Raji (cell line): Measurements from ENCODE around the gene SEC16A.

Experiments used
- POLR2A ChIP-seq: IDR thresholded peaks from 2 replicates; pipeline ENCODE4 v1.6.1; 2011; ENCODE audit warnings: low read depth, low read length, control low read depth; ENCODE audit not compliant: insufficient read depth

The SEC16A gene

DNA sequence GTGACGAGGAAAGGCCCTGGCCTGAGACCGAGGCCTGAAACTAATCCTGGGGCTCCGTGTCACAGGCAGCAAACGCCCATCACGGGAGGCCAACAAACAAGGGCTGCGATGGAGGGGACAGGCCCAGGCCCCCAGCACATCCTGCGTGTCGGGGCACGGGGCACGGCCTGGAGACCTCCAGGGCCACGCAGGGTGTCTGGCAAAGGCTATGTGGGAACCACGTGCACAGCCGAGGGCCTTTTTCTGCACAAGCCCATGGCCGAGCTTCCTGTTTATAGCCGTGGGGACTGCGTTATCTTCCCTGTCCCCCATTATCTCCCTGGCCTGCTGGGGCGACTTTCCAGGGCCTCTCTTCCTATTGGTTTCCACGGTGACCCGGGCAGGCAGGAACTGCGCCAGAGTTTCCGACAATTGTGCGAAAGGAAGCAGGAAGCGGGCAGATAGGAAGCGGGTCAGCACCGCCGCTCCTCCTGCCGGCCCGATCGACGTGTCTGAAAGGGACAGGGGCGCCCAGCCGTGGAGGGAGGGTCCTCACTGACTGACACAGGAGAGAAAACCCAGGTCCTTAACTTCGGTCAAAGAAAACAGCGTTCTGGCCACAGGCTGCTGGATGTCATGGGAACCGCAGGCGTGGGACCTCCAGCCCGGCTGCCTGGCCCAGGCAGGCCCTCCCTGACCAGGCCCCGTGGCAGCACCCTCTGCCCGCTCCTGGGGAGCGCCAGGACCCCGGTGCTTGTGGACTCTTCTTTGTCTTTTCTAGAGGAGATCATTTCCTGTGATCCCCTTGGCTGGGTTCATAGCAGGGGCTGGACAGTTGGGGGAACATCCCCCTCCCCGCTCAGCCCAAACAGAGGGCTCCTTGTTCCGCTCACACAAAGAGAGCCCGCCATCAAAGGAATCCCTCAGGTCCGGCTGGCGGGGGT, 29.1 kb upstream of the SEC16A start:
- no peak for TF ChIP-seq POLR2A

DNA sequence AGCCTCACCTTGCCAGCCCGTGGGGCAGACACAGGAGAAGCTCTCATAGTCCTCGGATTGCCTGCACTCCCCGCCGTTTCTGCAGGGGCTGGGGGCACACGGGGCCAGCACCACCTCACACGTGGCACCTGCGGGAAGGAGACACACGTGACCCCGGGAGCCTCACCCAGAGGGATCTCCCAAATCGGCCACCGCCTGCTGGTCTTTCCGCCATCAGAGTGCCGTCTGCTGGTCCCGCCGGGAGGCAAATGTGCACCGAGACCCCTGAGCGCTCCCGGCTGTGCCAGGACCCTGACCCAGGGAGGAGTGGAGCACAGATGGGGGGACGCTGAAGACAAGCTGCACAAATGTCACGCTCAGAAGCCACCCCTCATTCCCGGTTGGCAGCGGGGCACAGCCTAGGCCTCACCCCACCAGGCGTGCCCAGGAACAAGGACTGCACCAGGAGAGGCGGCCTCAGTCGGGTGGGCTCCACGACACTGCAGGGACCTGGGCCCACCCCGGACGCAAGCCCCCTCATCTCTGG, 28.4 kb upstream of the SEC16A start:
- no peak for TF ChIP-seq POLR2A

DNA sequence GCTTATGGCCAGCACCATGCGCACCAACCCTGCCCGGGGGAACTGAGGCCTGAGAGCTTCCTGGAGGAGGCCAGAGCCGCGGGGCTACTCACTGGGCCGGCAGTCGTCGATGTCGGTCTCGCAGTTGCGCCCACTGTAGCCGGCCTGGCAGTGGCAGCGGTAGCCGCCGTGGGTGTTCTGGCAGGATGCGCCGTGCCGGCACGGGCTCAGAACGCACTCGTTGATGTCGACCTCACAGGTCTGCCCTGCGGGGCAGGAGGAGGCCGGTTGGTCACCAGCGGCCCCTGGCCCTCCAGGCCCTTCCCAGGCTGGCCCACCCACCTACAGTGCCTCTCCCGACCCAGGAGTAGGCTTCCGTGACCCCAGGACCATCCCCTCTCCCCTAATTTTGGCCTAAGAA, 27.7 kb upstream of the SEC16A start:
- no peak for TF ChIP-seq POLR2A

DNA sequence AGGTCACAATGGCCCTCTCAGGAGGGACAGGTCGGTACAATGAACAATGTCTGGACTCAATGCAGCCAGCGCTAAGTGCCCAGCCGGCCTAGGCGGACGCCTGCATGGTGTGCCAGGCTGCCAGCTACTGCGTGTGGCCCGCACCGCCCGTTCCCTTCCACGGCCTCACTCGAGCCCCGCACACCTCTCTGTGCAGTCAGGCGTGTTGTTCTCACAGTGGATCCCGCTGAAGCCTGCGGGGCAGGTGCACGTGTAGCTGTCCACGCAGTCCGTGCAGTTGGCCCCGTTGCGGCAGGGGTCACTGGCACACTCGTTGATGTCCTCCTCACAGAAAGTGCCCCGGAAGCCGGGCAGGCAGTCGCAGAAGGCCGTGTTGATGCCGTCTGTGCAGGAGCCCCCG, 26.7 kb upstream of the SEC16A start:
- TF ChIP-seq POLR2A, result no peak

DNA sequence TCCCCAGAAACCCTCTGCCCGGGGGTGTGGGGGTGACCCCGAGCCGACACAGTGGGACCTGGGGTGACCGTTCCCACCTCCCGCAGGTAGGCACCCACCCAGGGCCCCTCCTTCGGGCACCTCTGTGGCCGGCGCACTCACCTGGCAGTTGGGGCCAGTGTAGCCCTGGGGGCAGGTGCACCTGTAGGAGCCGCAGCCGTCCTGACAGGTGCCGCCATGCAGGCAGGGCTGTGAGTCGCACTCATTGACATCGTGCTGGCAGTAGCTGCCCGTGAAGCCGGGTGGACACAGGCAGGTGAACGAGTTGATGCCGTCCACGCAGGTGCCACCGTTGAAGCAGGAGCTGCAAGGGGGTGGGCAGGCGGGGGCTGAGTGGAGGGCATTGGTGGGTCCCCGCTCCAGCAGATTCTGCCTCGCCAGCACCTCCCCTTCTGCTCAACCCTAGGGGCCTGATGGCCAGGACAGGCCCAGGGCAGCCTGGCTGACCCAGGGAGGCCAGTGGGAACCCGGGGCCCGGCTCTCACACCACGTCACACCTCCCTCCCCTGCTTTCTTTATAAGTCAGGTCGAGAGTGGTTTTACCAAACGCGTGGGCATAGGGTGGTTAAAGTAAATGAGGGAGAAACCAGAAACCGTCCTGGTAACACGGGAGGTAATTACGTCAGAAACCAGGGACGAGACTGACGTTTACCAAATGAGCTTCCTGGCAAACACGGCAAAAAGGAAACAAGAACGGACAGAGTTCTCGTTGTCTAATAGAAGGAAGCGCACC, 26.1 kb upstream of the SEC16A start:
- TF ChIP-seq POLR2A, result no peak

DNA sequence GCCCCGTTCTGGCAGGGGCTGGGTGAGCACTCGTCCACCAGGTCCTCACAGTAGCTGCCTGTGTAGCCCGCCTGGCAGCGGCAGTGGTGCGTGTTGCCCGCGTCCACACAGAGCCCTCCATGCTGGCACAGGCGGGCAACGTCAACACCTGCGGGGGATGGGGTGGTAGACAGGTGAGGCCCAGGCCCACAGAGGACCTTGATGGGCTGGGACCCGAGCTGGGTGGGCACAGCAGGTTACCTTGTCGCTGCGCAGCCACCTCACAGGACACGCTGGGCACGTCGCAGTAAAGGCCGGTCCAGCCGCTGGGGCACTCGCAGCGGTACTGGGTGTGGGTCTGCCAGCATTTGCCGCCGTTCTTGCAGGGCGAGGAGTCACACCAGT, 25.1 kb upstream of the SEC16A start:
- TF ChIP-seq POLR2A, result no peak

DNA sequence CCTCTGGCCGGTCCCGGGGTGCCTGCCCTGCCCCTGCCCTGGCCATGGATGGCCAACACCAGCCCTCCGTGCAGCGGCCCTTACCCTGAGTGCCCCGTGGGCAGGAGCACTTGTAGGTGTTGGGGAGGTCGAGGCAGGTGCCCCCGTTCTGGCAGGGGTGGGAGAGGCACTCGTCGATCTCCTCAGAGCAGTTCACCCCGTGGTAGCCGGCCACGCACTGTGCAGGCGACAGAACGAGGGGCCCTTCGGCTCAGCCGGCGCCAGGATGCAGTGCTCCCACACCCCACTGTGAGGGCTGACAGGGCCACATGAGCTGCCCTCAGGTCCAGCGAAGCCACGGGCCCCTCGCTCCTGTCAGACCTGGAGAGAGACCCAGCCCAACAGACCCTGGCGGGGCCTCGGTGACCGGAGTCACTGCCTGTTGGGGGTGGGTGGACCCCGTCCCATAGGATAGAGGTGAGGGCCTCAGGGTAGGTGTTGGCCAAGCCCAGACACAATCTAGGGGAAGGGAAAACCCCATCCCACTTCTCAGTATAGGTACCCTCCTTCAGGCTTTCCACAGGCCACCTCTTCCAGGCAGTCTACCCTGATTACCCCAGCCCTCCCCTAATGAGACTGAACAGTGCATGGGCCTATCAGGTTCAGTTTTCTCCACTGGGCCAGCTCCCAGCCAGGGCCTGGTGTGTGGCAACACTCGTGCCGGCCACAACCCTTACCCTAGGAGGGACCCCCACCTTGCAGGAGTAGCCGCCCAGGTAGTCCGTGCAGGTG, 24.6 kb upstream of the SEC16A start:
- no peak for TF ChIP-seq POLR2A

DNA sequence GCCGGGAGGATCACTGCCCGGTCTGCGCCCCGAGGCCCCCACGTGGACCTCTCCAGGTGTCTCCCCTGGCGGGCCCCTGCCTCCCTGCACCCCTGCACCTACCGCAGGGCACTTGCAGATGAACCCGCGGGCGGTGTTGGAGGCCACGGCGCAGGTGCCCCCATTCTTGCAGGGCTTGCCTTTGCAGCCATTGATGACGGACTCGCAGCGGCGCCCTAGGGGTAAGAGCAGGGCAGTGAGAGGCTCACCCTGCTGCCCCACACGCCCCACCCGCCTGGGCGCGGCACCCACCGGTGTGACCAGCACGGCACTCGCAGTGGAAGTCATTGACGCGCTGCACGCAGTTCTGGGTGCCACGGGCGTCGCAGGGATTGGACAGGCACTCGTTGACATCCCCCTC, 23.6 kb upstream of the SEC16A start:
- no peak for TF ChIP-seq POLR2A

DNA sequence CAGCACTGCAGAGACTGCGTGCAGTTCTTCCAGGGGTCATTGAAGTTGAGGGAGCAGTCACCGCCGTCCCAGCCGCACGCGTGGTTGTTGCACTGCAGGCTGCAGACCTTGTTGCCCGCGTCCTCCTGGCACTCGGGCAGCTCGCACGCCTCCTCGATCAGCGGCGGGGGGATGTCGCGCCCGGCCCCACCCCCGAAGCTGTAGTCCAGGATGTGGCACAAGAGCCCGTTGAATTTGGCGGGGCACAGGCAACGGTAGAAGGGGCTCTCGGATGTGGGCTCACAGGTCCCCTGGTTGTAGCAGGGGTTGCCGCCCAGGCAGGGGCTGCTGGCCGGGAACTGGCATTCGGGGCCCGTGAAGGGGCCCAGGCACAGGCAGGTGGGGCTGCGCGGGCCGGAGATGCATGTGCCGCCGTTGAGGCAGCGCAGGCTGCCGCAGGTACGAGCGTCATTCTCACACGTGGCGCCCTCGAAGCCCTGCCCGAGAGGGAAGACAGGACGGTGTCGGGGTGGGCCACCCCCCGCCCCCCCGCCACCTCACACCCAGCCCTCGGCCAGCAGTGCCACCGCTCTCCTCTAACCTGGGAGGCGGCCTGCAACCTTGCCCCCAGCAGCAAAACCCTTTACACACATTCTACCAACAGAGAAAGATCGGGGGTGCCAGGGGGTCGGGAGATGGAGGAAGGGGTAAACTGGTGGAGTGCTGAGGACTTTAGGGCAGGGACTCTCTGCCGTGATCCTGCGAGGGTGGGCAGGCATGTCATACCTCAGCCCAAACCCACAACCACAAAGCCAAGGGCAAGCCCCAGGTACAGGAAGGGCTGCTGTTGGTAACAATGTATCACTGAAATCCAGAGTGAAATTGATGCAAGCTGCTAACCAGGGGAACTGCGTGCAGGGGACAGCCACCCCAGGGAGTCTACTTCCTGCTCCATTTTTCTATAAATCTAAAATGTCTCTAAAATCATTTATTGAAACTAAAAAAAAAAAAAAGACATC, 22.9 kb upstream of the SEC16A start:
- no peak for TF ChIP-seq POLR2A

DNA sequence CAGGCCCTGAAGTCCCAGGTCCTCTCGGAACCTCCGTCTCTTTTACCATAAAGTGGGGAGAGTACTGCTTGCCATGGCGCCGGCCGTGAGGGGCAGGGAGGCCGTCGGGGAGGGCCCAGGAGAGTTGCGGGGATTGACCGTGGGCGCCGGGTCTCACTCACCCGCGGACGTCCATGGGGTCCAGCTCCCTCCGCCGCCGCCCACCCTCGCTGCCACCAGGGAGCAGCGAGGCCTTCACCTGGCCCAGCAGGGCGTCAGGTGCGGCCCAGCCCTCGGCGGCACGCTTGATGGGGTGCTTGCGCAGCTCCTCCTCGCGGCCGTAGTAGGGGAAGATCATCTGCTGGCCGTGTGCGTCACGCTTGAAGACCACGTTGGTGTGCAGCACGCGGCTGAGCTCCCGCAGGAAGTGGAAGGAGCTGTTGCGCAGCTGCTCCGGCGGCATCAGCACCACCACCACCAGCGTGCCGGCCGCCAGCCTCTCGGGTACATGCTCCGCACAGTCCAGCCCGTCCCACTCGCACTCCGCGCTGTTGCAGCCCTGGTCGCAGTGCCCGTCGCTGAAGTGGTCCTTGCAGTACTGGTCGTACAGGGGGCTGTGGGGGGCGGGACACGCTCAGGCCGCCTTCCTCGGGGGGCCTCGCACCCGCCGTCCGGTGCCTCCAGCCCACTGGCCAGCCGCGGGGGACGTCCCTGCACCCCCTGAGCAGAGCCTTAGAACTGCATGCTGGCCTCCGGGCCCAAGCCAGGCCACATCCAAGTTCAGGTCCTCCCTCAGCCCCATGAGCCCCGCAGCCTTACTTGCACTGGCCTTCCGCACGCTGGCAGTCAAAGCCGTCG, 21.9 kb upstream of the SEC16A start:
- TF ChIP-seq POLR2A, result no peak

DNA sequence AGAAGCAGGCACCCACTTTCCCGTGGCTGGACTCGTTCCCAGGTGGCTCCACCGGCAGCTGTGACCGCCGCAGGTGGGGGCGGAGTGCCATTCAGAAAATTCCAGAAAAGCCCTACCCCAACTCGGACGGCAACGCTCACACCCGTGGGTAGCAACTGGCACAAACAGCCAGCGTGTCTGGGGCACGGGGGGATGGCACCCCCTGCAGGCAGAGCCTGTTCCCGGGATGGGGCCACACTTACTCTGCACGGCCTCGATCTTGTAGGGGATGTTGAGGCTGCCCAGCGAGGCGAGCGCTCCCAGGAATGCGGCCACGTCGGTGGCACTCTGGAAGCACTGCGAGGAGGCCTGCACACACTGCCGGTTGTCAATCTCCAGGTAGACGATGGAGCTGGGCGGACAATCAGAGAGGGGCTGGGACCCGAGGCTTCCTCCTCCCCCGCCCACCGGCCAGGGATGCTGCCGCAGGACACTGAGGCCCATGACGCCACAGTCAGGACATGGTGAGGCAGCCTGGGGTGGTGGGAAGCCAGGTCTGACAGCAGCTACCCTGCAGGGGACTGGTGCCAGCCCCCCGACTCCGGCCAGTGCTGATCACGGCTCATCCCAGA, 20.2 kb upstream of the SEC16A start:
- no peak for TF ChIP-seq POLR2A

DNA sequence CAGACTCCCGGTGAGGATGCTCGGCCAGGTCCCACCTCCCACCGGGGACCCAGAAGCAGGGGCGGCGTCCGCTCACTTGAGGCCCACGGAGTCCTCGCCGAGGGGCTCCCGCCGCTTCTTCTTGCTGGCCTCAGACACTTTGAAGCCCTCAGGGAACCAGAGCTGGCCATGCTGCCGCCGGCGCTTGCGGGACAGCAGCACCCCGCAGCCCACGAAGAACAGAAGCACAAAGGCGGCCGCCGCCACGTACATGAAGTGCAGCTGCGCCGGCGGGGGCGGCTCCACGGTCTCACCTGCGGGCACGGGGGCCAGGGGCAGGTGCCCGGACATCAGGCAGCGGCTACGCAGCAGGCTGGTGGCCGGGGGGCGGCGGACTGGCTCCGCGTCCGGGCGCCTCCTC, 19.4 kb upstream of the SEC16A start:
- no peak for TF ChIP-seq POLR2A

DNA sequence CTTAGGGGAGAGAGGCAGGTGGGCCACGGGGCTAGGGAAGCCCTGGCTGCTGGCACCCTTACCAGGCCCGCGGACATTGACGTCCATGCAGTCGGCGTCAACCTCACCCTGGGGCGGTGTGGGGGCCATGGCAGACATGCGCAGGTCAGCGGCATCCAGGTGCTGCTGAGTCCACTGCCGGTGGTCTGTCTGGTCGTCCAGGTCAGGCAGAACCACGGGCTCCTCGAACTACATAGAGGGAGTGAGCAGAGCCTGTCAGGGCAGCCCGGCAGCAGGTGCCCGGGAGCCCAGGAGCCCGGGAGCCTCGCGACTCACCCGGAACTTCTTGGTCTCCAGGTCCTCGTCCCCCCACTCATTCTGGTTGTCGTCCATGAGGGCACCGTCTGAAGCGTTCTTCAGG, 18.8 kb upstream of the SEC16A start:
- no peak for TF ChIP-seq POLR2A
